K562 (cell line): ENCODE measurements around the gene DDR2. TPM values are rescaled to one million over a fixed set of nuclear protein-coding genes. Genes with fewer than 3 reads are reported as not detected.

Experiments used
- STAT5B ChIP-seq: fragments of 250-450 bp; sonication (Bioruptor Pico); IDR thresholded peaks from 2 replicates; pipeline ENCODE4 v1.8.0; 2021; ENCODE audit warnings: mild to moderate bottlenecking, inconsistent platforms
- ZBTB5 ChIP-seq: fragments of 450-650 bp; IDR thresholded peaks from 2 replicates; pipeline ENCODE4 v1.6.1; 2017; ENCODE audit warnings: antibody characterized with exemption
- ZNF318 ChIP-seq, 2 experiments: fragments of 450-650 bp; IDR thresholded peaks; 2 replicates each; pipeline ENCODE4 v1.6.1; 2016; ENCODE audit warnings: mild to moderate bottlenecking in 2 of 2, borderline replicate concordance in 1 of 2, low read depth in 1 of 2, moderate library complexity in 1 of 2
- polyA plus RNA-seq, 8 experiments: library from polyadenylated mRNA; depleted of rRNA in 4 of 8; stranded (reverse) in 5 of 8; unstranded in 3 of 8; fragments of >200 nt; fragmentation: Nextera tagmentation in 2 of 8; fragmentation: Illumina TruSeq in 1 of 8; extraction: Ambion mirVana in 2 of 8; extraction: Trizol in 1 of 8; gene quantifications; 2 replicates each; pipeline versions ENCODE4 v1.2.1 to v1.2.3, GENCODE V29; 2011 to 2014; ENCODE audit warnings: inconsistent platforms in 1 of 8, missing spikeins in 1 of 8
- total RNA-seq, 7 experiments: library from RNA; depleted of rRNA in 6 of 7; stranded (reverse); fragments of >200 nt in 6 of 7; fragmentation: Illumina TruSeq in 2 of 7; extraction: Trizol in 2 of 7; gene quantifications; 2 replicates each; pipeline versions ENCODE4 v1.2.1 to v1.2.3, GENCODE V29; 2011 to 2021; ENCODE audit warnings: low replicate concordance in 1 of 7

Gene DDR2
- total and polyA plus RNA-seq, 9 of the 15 experiments (the other 6 are each of a cell fraction or from before 2014, with no cell fraction given), result 0.36 to 2.0 (median 1.1) TPM

GRCh38 chr1:162678439-162678838, 46.2 kb downstream of the DDR2 start (continued):
- no peak for TF ChIP-seq ZNF318 (IDR thresholded peaks at IDR 0.05; ENCODE audit: borderline replicate concordance in 1 of 2, low read depth in 1 of 2)
- TF ChIP-seq ZBTB5, result no peak
- TF ChIP-seq STAT5B (CRISPR knock-in tag), result no peak
